HEK293 (cell line): ENCODE measurements around the gene PFKL.

ENCODE experiments used
- CTCF ChIP-seq: fragments of 450-650 bp; formaldehyde crosslinking; IDR thresholded peaks from 2 replicates; pipeline ENCODE4 v1.5.1; 2016; ENCODE audit warnings: missing biosample characterization, missing genetic modification characterization
- GLI2 ChIP-seq: fragments of 450-650 bp; formaldehyde crosslinking; IDR thresholded peaks from 2 replicates; pipeline ENCODE4; 2017; ENCODE audit warnings: missing biosample characterization, missing genetic modification characterization, low read depth, borderline replicate concordance
- RBAK ChIP-seq: fragments of 450-650 bp; formaldehyde crosslinking; IDR thresholded peaks from 2 replicates; pipeline ENCODE4 v1.5.1; 2016; ENCODE audit warnings: missing biosample characterization, missing genetic modification characterization
- SP3 ChIP-seq: fragments of 450-650 bp; formaldehyde crosslinking; IDR thresholded peaks from 2 replicates; pipeline ENCODE4 v1.5.1; 2016; ENCODE audit warnings: missing biosample characterization, missing genetic modification characterization
- YY1 ChIP-seq: fragments of 450-650 bp; formaldehyde crosslinking; IDR thresholded peaks from 2 replicates; pipeline ENCODE4 v1.5.1; 2018; ENCODE audit warnings: missing biosample characterization, missing genetic modification characterization
- ZFP37 ChIP-seq: fragments of 450-650 bp; formaldehyde crosslinking; IDR thresholded peaks from 2 replicates; pipeline ENCODE4 v1.5.1; 2016; ENCODE audit warnings: missing biosample characterization, missing genetic modification characterization
- ZNF292 ChIP-seq: fragments of 450-650 bp; formaldehyde crosslinking; IDR thresholded peaks from 2 replicates; pipeline ENCODE4 v1.5.1; 2016; ENCODE audit warnings: low read depth, missing biosample characterization, missing genetic modification characterization, borderline replicate concordance
- ZNF324 ChIP-seq: fragments of 450-650 bp; formaldehyde crosslinking; IDR thresholded peaks from 2 replicates; pipeline ENCODE4 v1.5.1; 2016; ENCODE audit warnings: missing biosample characterization, missing genetic modification characterization
- ZNF423 ChIP-seq: fragments of 450-650 bp; formaldehyde crosslinking; IDR thresholded peaks from 2 replicates; pipeline ENCODE4 v1.5.1; 2016; ENCODE audit warnings: missing biosample characterization, missing genetic modification characterization
- TF ChIP-seq, protein P1 (sequence below): fragments of 450-650 bp; formaldehyde crosslinking; IDR thresholded peaks from 2 replicates; pipeline ENCODE4 v1.5.1; 2016; ENCODE audit warnings: missing biosample characterization, missing genetic modification characterization
- TF ChIP-seq, protein P2 (sequence below): fragments of 450-650 bp; formaldehyde crosslinking; IDR thresholded peaks from 2 replicates; pipeline ENCODE4 v1.5.1; 2016; ENCODE audit warnings: missing biosample characterization, missing genetic modification characterization
- TF ChIP-seq, protein P3 (sequence below): fragments of 450-650 bp; formaldehyde crosslinking; IDR thresholded peaks from 2 replicates; pipeline ENCODE4 v1.5.1; 2017; ENCODE audit warnings: missing biosample characterization, mild to moderate bottlenecking, missing genetic modification characterization, moderate library complexity

DNA sequence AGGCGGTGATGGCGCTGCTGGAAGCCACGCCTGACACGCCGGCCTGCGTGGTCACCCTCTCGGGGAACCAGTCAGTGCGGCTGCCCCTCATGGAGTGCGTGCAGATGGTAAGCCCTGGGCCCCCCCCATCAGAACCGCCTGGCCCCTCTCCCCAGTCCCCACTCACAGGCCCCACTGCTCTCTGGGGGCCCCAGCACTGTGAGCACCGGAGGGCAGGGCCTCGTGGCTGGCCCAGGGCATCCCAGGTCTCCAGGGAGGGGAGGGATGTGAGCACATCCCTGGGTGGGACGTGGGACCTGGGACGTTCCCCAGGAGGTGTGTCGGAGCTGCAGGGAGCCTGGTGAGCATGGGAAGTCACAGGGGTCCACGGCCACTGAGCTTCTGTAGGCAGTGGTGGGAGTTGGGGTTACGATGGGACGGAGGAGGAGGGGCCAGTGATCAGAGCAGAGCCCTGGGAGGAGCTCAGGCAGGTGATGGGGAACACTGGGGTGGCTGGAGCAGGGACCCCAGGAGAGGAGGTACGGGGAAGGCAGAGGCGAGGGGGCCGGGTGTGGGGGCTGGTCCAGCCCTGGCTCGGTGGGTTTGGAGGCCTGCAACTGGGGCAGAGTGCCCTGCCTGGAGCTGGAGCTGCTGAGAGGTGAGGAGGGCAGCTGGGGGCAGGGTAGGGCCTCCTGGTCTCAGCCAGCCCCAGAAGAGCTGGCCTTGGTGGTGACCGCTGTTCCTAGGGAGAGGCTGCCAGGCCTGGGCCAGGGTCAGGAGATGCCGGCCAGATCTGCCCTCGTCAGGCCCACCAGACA is 18.8 kb downstream of the PFKL start:
- TF ChIP-seq CTCF (no peak), ZNF423 (tag by site-specific recombination) (no peak), ZNF324 (no peak), YY1 (no peak), ZNF292 (no peak), RBAK (tag by site-specific recombination) (no peak), GLI2 (no peak), ZFP37 (tag by site-specific recombination) (no peak), SP3 (no peak)
- TF ChIP-seq, protein P1, sequence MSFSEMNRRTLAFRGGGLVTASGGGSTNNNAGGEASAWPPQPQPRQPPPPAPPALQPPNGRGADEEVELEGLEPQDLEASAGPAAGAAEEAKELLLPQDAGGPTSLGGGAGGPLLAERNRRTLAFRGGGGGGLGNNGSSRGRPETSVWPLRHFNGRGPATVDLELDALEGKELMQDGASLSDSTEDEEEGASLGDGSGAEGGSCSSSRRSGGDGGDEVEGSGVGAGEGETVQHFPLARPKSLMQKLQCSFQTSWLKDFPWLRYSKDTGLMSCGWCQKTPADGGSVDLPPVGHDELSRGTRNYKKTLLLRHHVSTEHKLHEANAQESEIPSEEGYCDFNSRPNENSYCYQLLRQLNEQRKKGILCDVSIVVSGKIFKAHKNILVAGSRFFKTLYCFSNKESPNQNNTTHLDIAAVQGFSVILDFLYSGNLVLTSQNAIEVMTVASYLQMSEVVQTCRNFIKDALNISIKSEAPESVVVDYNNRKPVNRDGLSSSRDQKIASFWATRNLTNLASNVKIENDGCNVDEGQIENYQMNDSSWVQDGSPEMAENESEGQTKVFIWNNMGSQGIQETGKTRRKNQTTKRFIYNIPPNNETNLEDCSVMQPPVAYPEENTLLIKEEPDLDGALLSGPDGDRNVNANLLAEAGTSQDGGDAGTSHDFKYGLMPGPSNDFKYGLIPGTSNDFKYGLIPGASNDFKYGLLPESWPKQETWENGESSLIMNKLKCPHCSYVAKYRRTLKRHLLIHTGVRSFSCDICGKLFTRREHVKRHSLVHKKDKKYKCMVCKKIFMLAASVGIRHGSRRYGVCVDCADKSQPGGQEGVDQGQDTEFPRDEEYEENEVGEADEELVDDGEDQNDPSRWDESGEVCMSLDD, result no peak
- TF ChIP-seq, protein P2, sequence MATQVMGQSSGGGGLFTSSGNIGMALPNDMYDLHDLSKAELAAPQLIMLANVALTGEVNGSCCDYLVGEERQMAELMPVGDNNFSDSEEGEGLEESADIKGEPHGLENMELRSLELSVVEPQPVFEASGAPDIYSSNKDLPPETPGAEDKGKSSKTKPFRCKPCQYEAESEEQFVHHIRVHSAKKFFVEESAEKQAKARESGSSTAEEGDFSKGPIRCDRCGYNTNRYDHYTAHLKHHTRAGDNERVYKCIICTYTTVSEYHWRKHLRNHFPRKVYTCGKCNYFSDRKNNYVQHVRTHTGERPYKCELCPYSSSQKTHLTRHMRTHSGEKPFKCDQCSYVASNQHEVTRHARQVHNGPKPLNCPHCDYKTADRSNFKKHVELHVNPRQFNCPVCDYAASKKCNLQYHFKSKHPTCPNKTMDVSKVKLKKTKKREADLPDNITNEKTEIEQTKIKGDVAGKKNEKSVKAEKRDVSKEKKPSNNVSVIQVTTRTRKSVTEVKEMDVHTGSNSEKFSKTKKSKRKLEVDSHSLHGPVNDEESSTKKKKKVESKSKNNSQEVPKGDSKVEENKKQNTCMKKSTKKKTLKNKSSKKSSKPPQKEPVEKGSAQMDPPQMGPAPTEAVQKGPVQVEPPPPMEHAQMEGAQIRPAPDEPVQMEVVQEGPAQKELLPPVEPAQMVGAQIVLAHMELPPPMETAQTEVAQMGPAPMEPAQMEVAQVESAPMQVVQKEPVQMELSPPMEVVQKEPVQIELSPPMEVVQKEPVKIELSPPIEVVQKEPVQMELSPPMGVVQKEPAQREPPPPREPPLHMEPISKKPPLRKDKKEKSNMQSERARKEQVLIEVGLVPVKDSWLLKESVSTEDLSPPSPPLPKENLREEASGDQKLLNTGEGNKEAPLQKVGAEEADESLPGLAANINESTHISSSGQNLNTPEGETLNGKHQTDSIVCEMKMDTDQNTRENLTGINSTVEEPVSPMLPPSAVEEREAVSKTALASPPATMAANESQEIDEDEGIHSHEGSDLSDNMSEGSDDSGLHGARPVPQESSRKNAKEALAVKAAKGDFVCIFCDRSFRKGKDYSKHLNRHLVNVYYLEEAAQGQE, result no peak
- TF ChIP-seq, protein P3, sequence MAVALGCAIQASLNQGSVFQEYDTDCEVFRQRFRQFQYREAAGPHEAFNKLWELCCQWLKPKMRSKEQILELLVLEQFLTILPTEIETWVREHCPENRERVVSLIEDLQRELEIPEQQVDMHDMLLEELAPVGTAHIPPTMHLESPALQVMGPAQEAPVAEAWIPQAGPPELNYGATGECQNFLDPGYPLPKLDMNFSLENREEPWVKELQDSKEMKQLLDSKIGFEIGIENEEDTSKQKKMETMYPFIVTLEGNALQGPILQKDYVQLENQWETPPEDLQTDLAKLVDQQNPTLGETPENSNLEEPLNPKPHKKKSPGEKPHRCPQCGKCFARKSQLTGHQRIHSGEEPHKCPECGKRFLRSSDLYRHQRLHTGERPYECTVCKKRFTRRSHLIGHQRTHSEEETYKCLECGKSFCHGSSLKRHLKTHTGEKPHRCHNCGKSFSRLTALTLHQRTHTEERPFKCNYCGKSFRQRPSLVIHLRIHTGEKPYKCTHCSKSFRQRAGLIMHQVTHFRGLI, result no peak
